T-helper 1 cell (primary cell): ENCODE results near the gene TTLL12.

Experiments used
- DNase-seq, 5 donors: peaks; one replicate each; pipeline ENCODE4 v3.0.0-alpha.2; 2012 to 2020
- total RNA-seq, 4 donors: gene quantifications; one replicate each; lab custom pipeline; 2026; lab: John Stamatoyannopoulos, UW

TTLL12 gene
- total RNA-seq: 13.0 to 22.7 (median 21.1) reads per million in 4 donors

GRCh38 chr22:43186272-43187170 is at the start of gene TTLL12:
Gene TTLL12 (minus strand): TSS chr22:43187134. CDS start chr22:43187069, 65 bp downstream.
- peak; percentile 47 to 77 (median 61) for DNase-seq

GRCh38 chr22:43235445-43236409 is 48.8 kb upstream of the TTLL12 start:
- no peak for DNase-seq

- DNase-seq: no peak
Measured at GRCh38 chr22:43234264-43234988, 47.5 kb upstream of the TTLL12 start.

- no peak for DNase-seq
Measured at GRCh38 chr22:43233529-43233928, 46.6 kb upstream of the TTLL12 start.

- no peak for DNase-seq
Measured at GRCh38 chr22:43232445-43232844, 45.5 kb upstream of the TTLL12 start.

- DNase-seq: no peak
Measured at GRCh38 chr22:43231724-43232034, 44.7 kb upstream of the TTLL12 start.

GRCh38 chr22:43230971-43231723 is 44.2 kb upstream of the TTLL12 start:
- DNase-seq: peak; percentile 35 to 60 (median 56)

- DNase-seq: no peak
Measured at GRCh38 chr22:43230571-43230970, 43.6 kb upstream of the TTLL12 start.

GRCh38 chr22:43228863-43229262 is 41.9 kb upstream of the TTLL12 start:
- no peak for DNase-seq

- peak in 1 of 5 donors; percentile 13 for DNase-seq
Measured at GRCh38 chr22:43228330-43228729, 41.4 kb upstream of the TTLL12 start.

GRCh38 chr22:43227239-43227630 is 40.3 kb upstream of the TTLL12 start:
- DNase-seq: no peak

GRCh38 chr22:43226377-43227238 is 39.7 kb upstream of the TTLL12 start:
- no peak for DNase-seq

- no peak for DNase-seq
Measured at GRCh38 chr22:43225609-43226008, 38.7 kb upstream of the TTLL12 start.

GRCh38 chr22:43222987-43223386 is 36.1 kb upstream of the TTLL12 start:
- DNase-seq: no peak

GRCh38 chr22:43222262-43222661 is 35.3 kb upstream of the TTLL12 start:
- DNase-seq: no peak

GRCh38 chr22:43220625-43221380 is 33.9 kb upstream of the TTLL12 start:
- no peak for DNase-seq

- DNase-seq: no peak
Measured at GRCh38 chr22:43218786-43219185, 31.9 kb upstream of the TTLL12 start.

GRCh38 chr22:43217285-43218030 is 30.5 kb upstream of the TTLL12 start:
- no peak for DNase-seq

- DNase-seq: no peak
Measured at GRCh38 chr22:43216738-43217137, 29.8 kb upstream of the TTLL12 start.
